Ishikawa (cell line): Measurements from ENCODE around the gene POLN.

ENCODE experiments used
- CEBPB ChIP-seq: IDR thresholded peaks from 2 replicates; pipeline ENCODE4 v1.6.1; 2012
- CREB1 ChIP-seq: IDR thresholded peaks from 2 replicates; pipeline ENCODE4 v1.6.1; 2012; ENCODE audit warnings: low read depth
- EGR1 ChIP-seq: IDR thresholded peaks from 2 replicates; pipeline ENCODE4 v1.6.1; 2012
- EP300 ChIP-seq: IDR thresholded peaks from 2 replicates; pipeline ENCODE4 v1.6.1; 2012; ENCODE audit warnings: borderline replicate concordance
- FOXM1 ChIP-seq: IDR thresholded peaks from 2 replicates; pipeline ENCODE4 v1.6.1; 2012; ENCODE audit warnings: low read depth, borderline replicate concordance
- NFIC ChIP-seq: IDR thresholded peaks from 2 replicates; pipeline ENCODE4 v1.6.1; 2012
- RAD21 ChIP-seq: IDR thresholded peaks from 2 replicates; pipeline ENCODE4 v1.6.1; 2012; ENCODE audit warnings: low read depth
- REST ChIP-seq: IDR thresholded peaks from 2 replicates; pipeline ENCODE4 v1.6.1; 2012; ENCODE audit warnings: low read depth, mild to moderate bottlenecking
- TAF1 ChIP-seq: IDR thresholded peaks from 2 replicates; pipeline ENCODE4 v1.6.1; 2012; ENCODE audit warnings: low read depth, mild to moderate bottlenecking
- TCF12 ChIP-seq: IDR thresholded peaks from 2 replicates; pipeline ENCODE4 v1.6.1; 2012; ENCODE audit warnings: low read depth
- TEAD4 ChIP-seq: IDR thresholded peaks from 2 replicates; pipeline ENCODE4 v1.6.1; 2012
- USF1 ChIP-seq: IDR thresholded peaks from 2 replicates; pipeline ENCODE4 v1.6.1; 2012
- YY1 ChIP-seq: IDR thresholded peaks from 2 replicates; pipeline ENCODE4 v1.6.1; 2012; ENCODE audit warnings: low read depth
- ZBTB7A ChIP-seq: IDR thresholded peaks from 2 replicates; pipeline ENCODE4 v1.6.1; 2012; ENCODE audit warnings: low read depth
- TF ChIP-seq, protein P1 (sequence below): IDR thresholded peaks from 2 replicates; pipeline ENCODE4 v1.6.1; 2012

Gene POLN

DNA sequence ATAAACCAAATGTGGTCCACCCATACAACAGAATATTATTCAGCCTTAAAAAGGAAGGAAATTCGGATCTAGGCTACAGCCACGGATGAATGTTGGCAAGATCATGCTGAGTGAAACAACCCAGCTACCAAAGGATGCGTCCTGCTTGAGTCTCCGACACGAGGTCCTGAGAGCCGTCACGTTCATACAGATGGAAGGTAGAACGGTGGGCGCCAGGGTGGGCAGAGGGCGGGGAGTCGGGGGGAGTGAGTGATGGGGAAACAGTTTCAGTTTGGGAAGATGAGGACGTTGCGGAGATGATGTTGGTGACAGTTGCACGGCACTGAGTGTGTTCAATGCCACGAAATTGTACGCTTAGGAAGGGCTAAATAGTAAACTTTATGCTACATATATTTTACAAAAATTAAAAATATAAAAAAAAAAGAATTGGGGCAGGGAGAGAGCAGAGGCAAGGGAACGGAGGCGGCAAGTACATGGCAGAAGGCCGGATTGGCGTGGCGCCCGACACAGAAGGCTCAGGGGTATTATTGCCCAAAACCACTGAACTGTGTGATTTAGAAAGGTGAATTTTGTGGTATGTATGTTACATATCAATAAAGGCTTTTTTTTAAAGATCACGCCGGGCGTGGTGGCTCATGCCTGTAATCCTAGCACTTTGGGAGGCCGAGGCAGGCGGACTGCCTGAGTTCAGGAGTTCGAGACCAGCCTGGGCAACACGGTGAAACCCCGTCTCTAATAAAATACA is 34.8 kb upstream of the POLN start:
- TF ChIP-seq FOXM1 (no peak), TAF1 (no peak), TCF12 (no peak)
- TF ChIP-seq, protein P1, sequence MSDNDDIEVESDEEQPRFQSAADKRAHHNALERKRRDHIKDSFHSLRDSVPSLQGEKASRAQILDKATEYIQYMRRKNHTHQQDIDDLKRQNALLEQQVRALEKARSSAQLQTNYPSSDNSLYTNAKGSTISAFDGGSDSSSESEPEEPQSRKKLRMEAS = no peak

DNA sequence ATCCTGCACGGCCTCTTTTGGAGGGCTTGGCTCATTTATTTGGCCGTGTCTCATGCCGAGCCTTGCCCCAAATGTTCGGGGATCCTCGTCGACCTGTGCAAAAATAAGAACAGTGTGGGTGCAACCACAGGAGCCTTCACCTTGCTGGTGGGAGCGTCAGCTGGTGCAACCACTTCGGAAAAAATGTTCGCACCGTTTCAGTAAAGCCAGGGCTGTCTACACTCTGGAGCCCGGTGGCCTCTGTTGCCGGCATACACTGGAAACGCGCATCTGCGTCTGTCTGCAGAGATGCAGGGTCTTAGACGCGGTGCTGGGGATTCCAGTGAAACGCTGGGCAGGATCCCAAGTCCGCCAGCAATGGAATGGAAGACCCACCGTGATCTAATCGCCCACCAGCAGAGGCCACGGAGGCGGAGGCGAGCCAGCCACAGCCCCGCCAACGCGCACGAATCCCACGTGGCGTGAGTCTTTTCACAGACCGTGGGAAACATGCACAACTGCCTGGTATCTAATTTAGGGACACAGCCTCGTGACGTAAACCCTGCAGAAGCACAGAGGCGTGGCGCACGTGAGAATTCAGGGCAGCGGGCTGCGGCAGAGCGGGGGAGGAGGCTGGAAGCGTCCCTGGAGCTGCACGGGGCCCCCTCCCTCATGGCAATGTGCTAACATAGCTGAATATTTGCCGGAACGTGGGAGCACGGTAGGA is 33.8 kb upstream of the POLN start:
- TF ChIP-seq EP300 = no peak
- TF ChIP-seq CEBPB = no peak

DNA sequence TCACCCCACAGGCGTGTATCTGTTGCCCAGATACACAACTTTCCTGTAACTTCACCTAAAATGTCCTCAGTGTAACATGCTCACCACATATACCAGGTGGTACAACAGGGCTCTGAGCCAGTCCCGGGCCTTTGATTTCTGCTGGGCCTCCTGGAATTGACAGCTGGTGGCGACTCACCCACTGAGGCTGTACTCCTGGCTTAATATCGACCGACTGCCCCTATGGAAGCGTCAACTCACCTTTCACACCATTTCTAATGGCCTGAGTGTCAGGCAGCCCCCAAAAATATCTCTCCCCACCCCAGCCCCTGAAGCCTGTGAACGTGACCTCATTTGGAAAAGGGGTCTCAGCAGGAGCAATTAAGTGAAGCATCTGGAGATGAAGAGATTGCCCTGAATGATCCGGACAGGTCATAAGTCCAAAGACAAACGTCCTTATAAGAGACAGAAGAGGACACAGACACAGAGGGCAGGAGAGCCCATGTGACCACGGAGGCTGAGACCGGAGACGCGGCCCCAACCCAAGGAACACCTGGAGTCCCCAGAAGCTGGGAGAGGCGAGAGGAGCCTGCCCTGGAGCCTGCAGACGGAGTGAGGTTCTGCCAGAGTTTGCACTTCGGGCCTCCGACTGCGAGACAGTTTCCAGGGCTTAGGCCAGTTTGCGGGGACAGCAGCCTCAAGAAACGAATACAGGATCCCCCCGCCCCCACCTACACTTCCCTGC is 32.6 kb upstream of the POLN start:
- no peak for TF ChIP-seq NFIC
- no peak for TF ChIP-seq REST
- no peak for TF ChIP-seq RAD21
- TF ChIP-seq ZBTB7A = no peak
- TF ChIP-seq FOXM1 = no peak
- no peak for TF ChIP-seq YY1
- TF ChIP-seq, protein P1 = no peak
- TF ChIP-seq USF1 = no peak
- TF ChIP-seq TAF1 = no peak
- TF ChIP-seq CEBPB = no peak
- TF ChIP-seq CREB1 = no peak
- TF ChIP-seq TCF12 = no peak
- TF ChIP-seq TEAD4 = no peak
- no peak for TF ChIP-seq EGR1
- no peak for TF ChIP-seq EP300

GRCh38 chr4:2273657-2274319 is 31.9 kb upstream of the POLN start:
- TF ChIP-seq ZBTB7A (no peak), CREB1 (no peak), NFIC (no peak), USF1 (no peak), TEAD4 (no peak), CEBPB (no peak), YY1 (no peak), TAF1 (no peak), TCF12 (no peak), RAD21 (no peak)

GRCh38 chr4:2273221-2273620 is 31.3 kb upstream of the POLN start:
- TF ChIP-seq TAF1 = no peak
- no peak for TF ChIP-seq ZBTB7A
- no peak for TF ChIP-seq CEBPB
- no peak for TF ChIP-seq FOXM1
- no peak for TF ChIP-seq REST
- TF ChIP-seq YY1 = no peak
- no peak for TF ChIP-seq CREB1
- TF ChIP-seq, protein P1 = no peak
- no peak for TF ChIP-seq TEAD4
- no peak for TF ChIP-seq EP300
- TF ChIP-seq USF1 = no peak
- no peak for TF ChIP-seq EGR1
- TF ChIP-seq RAD21 = no peak
- no peak for TF ChIP-seq NFIC
- no peak for TF ChIP-seq TCF12
